T-cell (primary cell): ENCODE results near the gene NPBWR2. TPM values are rescaled to one million over a fixed set of nuclear protein-coding genes. Genes with fewer than 3 reads are reported as not detected.

Experiments
- ATAC-seq, 4 experiments: fragments of 200-7000 bp in 3 of 4; fragments of 150-1000 bp in 1 of 4; cut with Tn5 transposase; replicated peaks in 1 of 4; 1 replicate in 3 of 4; 2 replicates in 1 of 4; pipeline ENCODE4 v1.10.0; 2021; ENCODE audit warnings: moderate library complexity in 3 of 4, mild to moderate bottlenecking in 2 of 4, moderate number of reproducible peaks in 1 of 4
- CTCF ChIA-PET, 2 donors: fragments of 300-600 bp; sonication (Branson Sonifier 250); formaldehyde crosslinking; loops; one replicate each; lab custom pipeline; 2022; ENCODE audit warnings: antibody characterized with exemption in 2 of 2; lab: Charles Lee
- POLR2A ChIA-PET, 2 donors: fragments of 300-600 bp; sonication (Branson Sonifier 250); formaldehyde crosslinking; loops; one replicate each; lab custom pipeline; 2022; ENCODE audit warnings: antibody characterized with exemption in 2 of 2; lab: Charles Lee
- DNase-seq, 35 experiments: peaks; one replicate each; pipeline versions ENCODE4 v3.0.0 to v3.0.0-alpha.2; 2013 to 2023
- H3K27ac ChIP-seq: one replicate; pipeline ENCODE4 v1.5.1; 2013; ENCODE audit warnings: low read length
- H3K27me3 ChIP-seq, 2 experiments: replicated peaks in 1 of 2; 1 replicate in 1 of 2; 2 replicates in 1 of 2; pipeline versions ENCODE4 v1.6.1 to v1.7.0; 2013; ENCODE audit warnings: low read length in 1 of 2, mixed read lengths in 1 of 2; ENCODE audit not compliant: control insufficient read depth in 2 of 2, insufficient read depth in 2 of 2; ENCODE audit errors: extremely low read depth in 1 of 2
- H3K36me3 ChIP-seq, 2 donors: 1 replicate in 1 of 2; 2 replicates in 1 of 2; pipeline versions ENCODE4 v1.6.1 to v1.7.0; 2013; ENCODE audit warnings: low read length in 1 of 2; ENCODE audit not compliant: control insufficient read depth in 2 of 2, insufficient read depth in 1 of 2; ENCODE audit errors: extremely low read depth in 1 of 2
- H3K4me1 ChIP-seq, 2 experiments: 1 replicate in 1 of 2; 2 replicates in 1 of 2; pipeline versions ENCODE4 v1.6.1 to v1.7.0; 2013; ENCODE audit warnings: low read length in 2 of 2, mixed read lengths in 1 of 2; ENCODE audit not compliant: insufficient read depth in 2 of 2, control insufficient read depth in 1 of 2; ENCODE audit errors: extremely low read depth in 1 of 2
- H3K4me3 ChIP-seq, 2 donors: 1 replicate in 1 of 2; 2 replicates in 1 of 2; pipeline versions ENCODE4 v1.5.1 to v1.7.0; 2013; ENCODE audit warnings: mild to moderate bottlenecking in 2 of 2, low read length in 1 of 2, moderate library complexity in 1 of 2; ENCODE audit not compliant: control insufficient read depth in 1 of 2; ENCODE audit errors: extremely low read depth in 1 of 2
- H3K9me3 ChIP-seq: 2 replicates; pipeline ENCODE4 v1.7.0; 2013
- H3K27ac Mint-ChIP-seq, 2 donors: one replicate each; pipeline ENCODE4 v1.8.0; 2020 to 2021; ENCODE audit warnings: mild to moderate bottlenecking in 2 of 2, mixed read lengths in 2 of 2
- H3K27me3 Mint-ChIP-seq, 2 donors: one replicate each; pipeline ENCODE4 v1.8.0; 2021 to 2022; ENCODE audit warnings: mixed read lengths in 2 of 2
- H3K36me3 Mint-ChIP-seq: one replicate; pipeline ENCODE4 v1.8.0; 2021; ENCODE audit warnings: mixed read lengths
- H3K4me1 Mint-ChIP-seq, 3 donors: one replicate each; pipeline ENCODE4 v1.8.0; 2020 to 2022; ENCODE audit warnings: mixed read lengths in 3 of 3, mild to moderate bottlenecking in 1 of 3
- H3K4me3 Mint-ChIP-seq, 3 donors: one replicate each; pipeline ENCODE4 v1.8.0; 2020 to 2022; ENCODE audit warnings: mild to moderate bottlenecking in 3 of 3, mixed read lengths in 3 of 3, moderate library complexity in 3 of 3
- H3K9me3 Mint-ChIP-seq, 3 donors: one replicate each; pipeline ENCODE4 v1.8.0; 2020 to 2022; ENCODE audit warnings: mixed read lengths in 3 of 3
- WGBS: methylation state at CpG from one replicate; pipeline ENCODE4 v1.1.5; 2013; ENCODE audit warnings: missing lambda C conversion rate; ENCODE audit not compliant: insufficient coverage; 5-methylcytosine and 5-hydroxymethylcytosine counted together
- total RNA-seq, 35 experiments: library from RNA in 6 of 35; stranded (reverse) in 6 of 35; fragments of 120-200 nt in 1 of 35; gene quantifications; one replicate each; pipeline versions ENCODE4 v1.2.1 to v1.2.4 and lab custom pipeline; 2013 to 2026

NPBWR2 gene
- total RNA-seq, 5 donors from 2014 or later (not counting 1 experiment from before 2014, with no cell fraction given), result not detected

DNA sequence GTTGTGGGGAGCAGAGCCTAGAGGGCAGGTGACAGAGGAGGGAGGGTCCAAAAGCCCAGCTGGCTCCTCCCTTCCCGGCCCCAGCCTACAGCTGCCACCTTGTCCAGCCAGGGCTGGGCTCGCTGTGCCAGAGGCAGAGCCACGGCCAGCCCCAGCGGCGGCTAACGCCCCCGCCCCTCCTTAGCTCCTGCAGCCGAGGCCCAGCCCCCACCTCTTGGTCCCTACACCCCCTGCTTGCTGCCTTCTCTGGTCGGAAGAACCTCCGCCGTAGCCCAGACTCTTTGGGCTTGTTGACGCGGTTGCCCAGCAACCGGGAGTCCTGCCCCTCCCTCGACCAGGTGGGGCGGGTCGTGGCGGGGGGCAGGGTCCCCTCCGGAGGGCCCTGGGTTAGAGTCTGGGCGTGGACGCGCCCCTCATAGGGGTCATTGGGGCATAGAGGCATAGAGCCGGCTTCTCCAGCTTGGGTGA is 22.6 kb downstream of the NPBWR2 start:
- H3K4me1 ChIP-seq, result peaks cover 20 to 44% of the 10 kb centered on the region in 2 experiments
- 7% methylated on average over 7 of the region's 23 CpGs for WGBS

GRCh38 chr20:64083804-64084684 is 23.3 kb downstream of the NPBWR2 start, which contains the start of gene LKAAEAR1:
Gene LKAAEAR1 (minus strand): TSS chr20:64084398. CDS start chr20:64084219, 179 bp downstream.
- peaks cover 20 to 46% of the 10 kb centered on the region in 2 experiments for H3K4me1 ChIP-seq
- H3K9me3 Mint-ChIP-seq, result peaks cover 0 to 2% (median 0%) of the 10 kb centered on the region in 3 donors
- no peak within 1 kb of the TSS for H3K27ac ChIP-seq
- peak within 1 kb of the TSS in 1 of 2 donors; percentile 75 for H3K27ac Mint-ChIP-seq
- H3K27me3 ChIP-seq, result peaks cover 0 to 30% of the 10 kb centered on the region in 2 experiments
- ChIA-PET CTCF (interaction anchor here in 1 of 2 donors (1.6 kb wide), 2 partner anchors 45 to 348 kb away, joined by 3 read pairs; partner anchors contain the start of gene LIME1), POLR2A (no interaction called here)
- no peaks in the 10 kb centered on the region for H3K36me3 ChIP-seq
- peak within 1 kb of the TSS; percentile 35 to 71 for H3K4me3 ChIP-seq
- peak within 1 kb of the TSS; percentile 78 to 88 (median 84) for H3K4me3 Mint-ChIP-seq
- H3K9me3 ChIP-seq, result no peaks in the 10 kb centered on the region
- ATAC-seq (peak in 3 of 4 experiments; percentile 3 to 7 (median 4)), DNase-seq (peak in 1 of 35 experiments; percentile 29)
- H3K36me3 Mint-ChIP-seq, result no peaks in the 10 kb centered on the region
- peaks cover 29 to 39% (median 32%) of the 10 kb centered on the region in 3 donors for H3K4me1 Mint-ChIP-seq
- 2% methylated on average over 79 of the region's 86 CpGs for WGBS
- peaks cover 0 to 8% of the 10 kb centered on the region in 2 donors for H3K27me3 Mint-ChIP-seq

More for the DNA sequence above, 22.6 kb downstream of the NPBWR2 start:
- Histone ChIP-seq H3K27ac (no peak overlapping the region), H3K4me3 (peak overlapping the region in 1 of 2 donors; percentile 71), H3K9me3 (no peaks in the 10 kb centered on the region), H3K27me3 (peaks cover 0 to 32% of the 10 kb centered on the region in 2 experiments), H3K36me3 (no peaks in the 10 kb centered on the region)
- Mint-ChIP-seq H3K27ac (no peak overlapping the region), H3K4me3 (peak overlapping the region; percentile 78 to 88 (median 84)), H3K4me1 (peaks cover 27 to 39% (median 31%) of the 10 kb centered on the region in 3 donors), H3K36me3 (no peaks in the 10 kb centered on the region), H3K9me3 (peaks cover 0 to 2% (median 0%) of the 10 kb centered on the region in 3 donors), H3K27me3 (peaks cover 0 to 8% of the 10 kb centered on the region in 2 donors)
- ATAC-seq (no peak), DNase-seq (no peak)
- ChIA-PET POLR2A (no interaction called here), CTCF (interaction anchor here in 1 of 2 donors (1.6 kb wide), 1 partner anchor 46 kb away, joined by 3 read pairs; no protein-coding TSS in a partner anchor)

GRCh38 chr20:64083378-64083803 is 24.0 kb downstream of the NPBWR2 start:
- peak; percentile 46 to 62 (median 60) for ATAC-seq
- Mint-ChIP-seq H3K27ac (peak overlapping the region in 1 of 2 donors; percentile 23), H3K9me3 (peaks cover 0 to 2% (median 0%) of the 10 kb centered on the region in 3 donors), H3K27me3 (peaks cover 0 to 8% of the 10 kb centered on the region in 2 donors), H3K36me3 (no peaks in the 10 kb centered on the region), H3K4me3 (peak overlapping the region; percentile 65 to 79 (median 70)), H3K4me1 (peaks cover 31 to 39% (median 34%) of the 10 kb centered on the region in 3 donors)
- CTCF ChIA-PET, result interaction anchor here in 1 of 2 donors (0.5 to 1.6 kb wide), 4 partner anchors 44 to 1961 kb away, joined by 3 to 5 read pairs (median 3); partner anchors contain the start of genes LIME1 and LSM14B
- no peaks in the 10 kb centered on the region for H3K36me3 ChIP-seq
- peaks cover 0 to 23% of the 10 kb centered on the region in 2 experiments for H3K27me3 ChIP-seq
- no peaks in the 10 kb centered on the region for H3K9me3 ChIP-seq
- H3K27ac ChIP-seq, result no peak overlapping the region
- DNase-seq, result peak in 34 of 35 experiments; percentile 27 to 81 (median 50)
- H3K4me1 ChIP-seq, result peaks cover 20 to 53% of the 10 kb centered on the region in 2 experiments
- H3K4me3 ChIP-seq, result peak overlapping the region; percentile 35 to 68
- POLR2A ChIA-PET, result no interaction called here
- WGBS, result 0% methylated on average over 47 of the region's 52 CpGs

DNA sequence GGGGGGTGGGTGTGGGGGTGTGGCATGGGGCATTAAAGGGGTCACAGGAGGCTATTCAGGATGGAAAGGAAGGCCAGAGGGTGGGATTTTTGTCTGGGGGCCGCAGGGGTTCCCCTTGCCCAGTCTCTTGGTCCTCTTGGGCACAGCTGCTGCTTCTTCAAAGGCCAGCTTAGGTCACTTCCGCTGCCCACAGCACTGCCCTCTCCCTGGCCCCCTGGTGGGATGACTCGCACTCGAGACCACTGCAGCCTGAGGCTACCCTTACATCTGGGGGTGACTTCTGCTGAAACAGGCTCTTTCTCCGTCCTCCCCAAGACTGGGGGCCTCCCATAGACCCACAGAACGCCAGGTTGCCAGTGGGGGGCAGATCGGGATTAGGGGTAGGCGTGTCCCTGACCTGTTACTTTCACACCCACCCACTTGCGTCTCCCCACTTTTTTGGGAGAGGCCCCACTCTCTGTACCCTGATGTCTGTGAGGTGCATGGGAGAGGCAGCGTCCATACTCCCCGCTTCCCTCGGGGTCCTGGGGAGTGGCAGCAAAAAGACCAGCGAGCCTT is 24.5 kb downstream of the NPBWR2 start:
- DNase-seq (no peak), ATAC-seq (no peak)
- Mint-ChIP-seq H3K27me3 (peaks cover 0 to 6% of the 10 kb centered on the region in 2 donors), H3K9me3 (peaks cover 0 to 2% (median 0%) of the 10 kb centered on the region in 3 donors), H3K4me1 (peaks cover 32 to 39% (median 36%) of the 10 kb centered on the region in 3 donors), H3K36me3 (no peaks in the 10 kb centered on the region), H3K27ac (peak overlapping the region in 1 of 2 donors; percentile 23), H3K4me3 (peak overlapping the region; percentile 65 to 79 (median 70))
- Histone ChIP-seq H3K9me3 (no peaks in the 10 kb centered on the region), H3K36me3 (no peaks in the 10 kb centered on the region), H3K27me3 (peaks cover 0 to 23% of the 10 kb centered on the region in 2 experiments), H3K4me3 (peak overlapping the region; percentile 35 to 68), H3K27ac (no peak overlapping the region), H3K4me1 (peaks cover 20 to 58% of the 10 kb centered on the region in 2 experiments)
- CTCF ChIA-PET, result interaction anchor here (0.5 to 1.6 kb wide), 5 partner anchors 44 to 1961 kb away, joined by 3 to 5 read pairs (median 3); partner anchors contain the start of genes LIME1 (in 1 of the 2) and LSM14B (in 1 of the 2)
- 40% methylated on average over 2 of the region's 13 CpGs for WGBS
- POLR2A ChIA-PET, result no interaction called here

- ChIA-PET POLR2A (no interaction called here), CTCF (interaction anchor here (0.6 to 1.6 kb wide), 4 partner anchors 37 to 663 kb away, joined by 3 to 5 read pairs (median 3); partner anchors contain the start of gene LIME1 (in 1 of the 2))
- Mint-ChIP-seq H3K27me3 (peaks cover 0 to 6% of the 10 kb centered on the region in 2 donors), H3K36me3 (no peaks in the 10 kb centered on the region), H3K9me3 (no peaks in the 10 kb centered on the region), H3K27ac (peak overlapping the region; percentile 19 to 86), H3K4me1 (peaks cover 38 to 44% (median 41%) of the 10 kb centered on the region in 3 donors), H3K4me3 (peak overlapping the region; percentile 39 to 79 (median 49))
- Histone ChIP-seq H3K27ac (no peak overlapping the region), H3K9me3 (no peaks in the 10 kb centered on the region), H3K36me3 (no peaks in the 10 kb centered on the region), H3K4me1 (peaks cover 22 to 65% of the 10 kb centered on the region in 2 experiments), H3K27me3 (peaks cover 0 to 23% of the 10 kb centered on the region in 2 experiments), H3K4me3 (no peak overlapping the region)
- peak in 1 of 35 experiments; percentile 30 for DNase-seq
- no peak for ATAC-seq
- WGBS, result 23% methylated on average over 12 of the region's 13 CpGs
Measured at GRCh38 chr20:64082126-64082731, 25.1 kb downstream of the NPBWR2 start.
